ENCODE measurements around the gene ASB2. TPM values are rescaled to one million over a fixed set of nuclear protein-coding genes. Genes with fewer than 3 reads are reported as not detected.

Gene ASB2
- total RNA-seq, 1 experiment from 2014 or later: 1.8 TPM

DNA sequence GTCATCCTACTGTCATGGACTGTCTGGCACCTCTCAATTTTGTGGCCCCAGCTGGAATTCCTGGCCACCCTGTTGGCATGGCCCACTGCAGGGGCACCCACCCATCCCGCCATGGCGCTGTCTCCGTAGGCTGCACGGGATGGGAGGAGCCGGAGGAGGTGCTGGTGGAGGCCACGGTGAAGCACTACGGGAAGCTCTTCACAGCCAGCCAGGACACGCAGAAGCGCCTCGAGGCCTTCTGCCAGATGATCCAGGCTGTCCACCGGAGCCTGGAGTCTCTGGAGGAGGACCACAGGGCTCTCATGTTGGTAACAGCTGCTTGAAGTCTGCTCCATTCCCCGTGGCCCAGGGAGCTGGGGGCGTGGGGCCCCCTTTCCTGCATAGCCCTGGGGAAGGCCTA, 24.6 kb upstream of the ASB2 start:
- no peak for DNase-seq (ENCODE audit: low read depth)

GRCh38 chr14:94000267-94000666, 23.9 kb upstream of the ASB2 start:
- no peak for DNase-seq (ENCODE audit: low read depth)

GRCh38 chr14:93999573-93999972, 23.2 kb upstream of the ASB2 start:
- DNase-seq (ENCODE audit: low read depth): peak; percentile 36

DNA sequence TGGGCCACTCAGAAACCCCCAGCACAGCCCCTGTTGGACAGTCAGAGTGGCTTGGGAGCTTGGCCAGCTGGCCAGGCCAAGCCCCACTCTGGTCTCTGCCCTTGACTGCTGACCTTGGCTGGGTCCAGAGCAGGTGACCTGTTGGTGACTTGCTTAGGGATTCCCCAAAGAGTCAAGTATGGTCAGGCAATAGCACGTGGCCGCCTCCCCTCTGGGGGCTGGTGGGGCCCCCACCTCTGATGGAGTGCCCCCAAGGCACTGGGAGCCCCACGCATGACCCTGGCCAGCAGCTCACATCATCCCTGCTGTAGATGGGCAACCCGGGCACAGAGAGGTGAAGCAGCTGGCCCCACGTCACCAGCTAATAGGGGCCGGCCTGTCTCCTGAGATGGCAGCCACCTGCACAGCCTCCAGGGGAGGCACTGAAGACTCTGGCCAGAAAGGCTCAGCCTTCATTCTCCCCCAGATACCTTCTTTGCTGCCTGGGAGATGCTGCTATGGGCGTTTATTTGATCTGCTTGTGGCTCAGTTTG, 22.6 kb upstream of the ASB2 start:
- DNase-seq (ENCODE audit: low read depth): no peak

- DNase-seq (ENCODE audit: low read depth): no peak
Observed at GRCh38 chr14:93997916-93998870, 21.8 kb upstream of the ASB2 start.

DNA sequence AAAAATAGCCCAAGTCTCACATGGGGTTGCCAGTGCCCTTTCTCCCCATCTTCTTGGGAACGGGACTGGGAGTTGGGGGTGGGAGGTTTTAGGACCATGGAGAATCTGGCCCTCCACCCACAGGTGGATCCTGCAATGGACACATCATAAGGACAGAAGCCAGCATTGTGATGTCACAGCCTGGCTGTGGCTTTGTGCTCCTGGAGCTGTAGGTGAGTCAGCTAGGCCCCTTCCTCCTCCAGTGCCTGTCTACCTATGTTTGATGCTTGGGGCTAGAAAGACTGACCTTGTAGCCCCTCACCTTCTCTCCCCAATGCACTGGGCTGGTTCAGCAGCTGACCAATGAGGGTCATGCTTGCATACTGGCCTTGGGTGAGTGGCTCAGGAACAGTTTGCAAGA, 20.7 kb upstream of the ASB2 start, which contains the start of gene CCDC197:
Gene CCDC197 (plus strand): TSS at position 220 of the 400 bp plus-strand sequence. CDS start 831 bp downstream, outside the sequence.
- DNase-seq (ENCODE audit: low read depth): peak; percentile 58

DNA sequence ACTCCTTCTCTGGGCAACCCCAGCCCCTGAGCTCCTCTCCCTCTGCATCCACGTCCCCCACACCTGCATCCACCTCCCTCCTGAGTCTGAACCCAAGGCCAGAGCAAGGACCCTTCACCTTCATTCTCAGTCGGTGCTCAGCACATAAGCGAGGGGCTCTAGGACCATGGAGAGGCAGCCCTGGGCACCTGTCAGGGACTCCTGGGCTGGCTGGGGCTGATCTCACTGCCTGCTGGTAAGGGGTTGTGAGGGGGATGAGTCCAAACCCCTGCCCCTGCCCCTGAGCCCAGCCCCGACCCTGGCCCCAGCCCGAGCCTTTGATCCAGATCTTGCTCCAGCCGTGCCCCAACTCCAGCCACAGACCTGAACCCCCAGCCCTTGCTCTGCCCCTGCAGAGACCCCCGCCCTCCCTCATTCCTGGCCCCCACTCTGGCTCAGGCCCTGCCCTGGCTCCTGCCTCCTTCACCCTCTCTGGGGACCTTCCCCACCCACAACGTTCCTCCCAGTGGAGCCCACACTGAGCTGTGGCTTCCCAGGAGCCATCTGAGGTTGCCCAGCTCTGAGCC, 19.8 kb upstream of the ASB2 start:
- no peak for DNase-seq (ENCODE audit: low read depth)

DNA sequence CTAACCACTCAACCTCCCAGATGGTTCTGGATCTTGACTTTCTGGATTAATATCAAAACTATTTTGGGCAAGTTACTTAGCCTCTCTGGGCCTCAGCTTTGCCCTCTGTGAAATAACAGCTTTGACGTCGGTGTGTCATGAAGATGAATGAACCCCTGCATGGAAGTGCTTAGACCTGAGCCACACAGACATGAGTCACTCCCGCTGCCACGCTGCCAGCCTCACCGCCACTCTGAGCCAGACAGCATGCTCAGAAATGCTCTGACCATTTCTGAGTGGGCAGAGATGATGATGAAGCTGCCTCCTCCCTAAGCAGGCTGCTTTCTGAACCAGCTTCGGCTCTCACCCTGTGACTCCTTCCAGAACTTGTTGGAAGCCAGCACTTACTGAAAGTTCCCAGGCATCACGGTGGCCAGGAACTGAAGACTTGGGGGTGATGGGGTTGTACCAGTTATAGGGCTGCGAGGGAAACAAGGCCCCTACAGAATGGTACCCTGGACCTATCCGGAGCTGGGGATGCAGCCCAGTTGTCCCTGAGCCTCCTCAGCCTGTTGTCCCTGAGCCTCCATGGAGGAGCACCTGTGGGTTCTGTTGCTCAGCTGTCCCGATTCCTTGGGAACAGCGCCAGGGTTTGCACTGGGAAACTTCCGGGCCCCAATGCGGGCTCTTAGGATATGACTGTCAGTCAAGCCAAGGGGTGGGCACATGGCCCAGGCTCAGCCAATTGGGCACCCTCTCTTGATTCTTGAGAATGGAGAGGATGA, 18.7 kb upstream of the ASB2 start:
- peak; percentile 98 for DNase-seq (ENCODE audit: low read depth)

DNA sequence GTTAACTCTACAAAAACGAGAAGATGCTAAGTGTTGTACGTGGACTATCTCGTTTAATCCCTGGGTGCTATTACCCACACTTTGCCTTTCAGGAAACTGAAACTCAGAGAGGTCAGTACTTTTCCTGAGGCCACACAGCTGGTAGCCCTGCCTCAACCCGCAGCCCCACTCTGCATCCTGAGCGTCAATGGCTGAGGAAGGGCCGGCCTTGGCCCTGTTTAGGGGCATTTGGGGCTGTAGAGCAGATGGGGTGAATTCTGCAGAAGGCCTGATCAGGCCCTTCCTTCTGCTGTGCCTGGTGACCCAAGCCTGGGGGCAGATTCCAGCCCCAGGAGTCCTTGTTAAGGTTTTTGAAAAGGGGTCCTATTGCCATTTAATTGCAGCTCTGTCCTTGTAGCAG, 17.0 kb upstream of the ASB2 start:
- DNase-seq (ENCODE audit: low read depth): no peak

DNA sequence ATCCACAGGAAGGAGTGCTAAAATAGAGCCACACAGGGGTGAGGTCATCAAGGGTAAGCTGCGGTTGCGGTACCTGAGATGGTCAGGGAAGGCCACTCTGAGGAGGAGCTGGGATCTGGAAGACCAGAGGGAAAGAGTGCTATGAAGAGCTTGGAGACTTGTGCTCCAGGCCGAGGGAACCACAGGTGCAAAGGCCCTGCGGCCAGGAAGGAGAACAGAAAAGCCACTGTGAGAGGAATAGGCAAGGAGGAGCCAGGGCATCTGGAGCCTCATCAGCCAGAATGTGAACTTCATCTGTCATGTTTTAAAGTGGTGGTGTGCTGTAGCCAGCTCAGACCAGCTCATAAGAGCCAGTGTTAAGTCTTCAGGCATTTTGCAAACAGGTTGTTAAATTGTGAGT, 15.3 kb upstream of the ASB2 start:
- DNase-seq (ENCODE audit: low read depth): no peak

DNA sequence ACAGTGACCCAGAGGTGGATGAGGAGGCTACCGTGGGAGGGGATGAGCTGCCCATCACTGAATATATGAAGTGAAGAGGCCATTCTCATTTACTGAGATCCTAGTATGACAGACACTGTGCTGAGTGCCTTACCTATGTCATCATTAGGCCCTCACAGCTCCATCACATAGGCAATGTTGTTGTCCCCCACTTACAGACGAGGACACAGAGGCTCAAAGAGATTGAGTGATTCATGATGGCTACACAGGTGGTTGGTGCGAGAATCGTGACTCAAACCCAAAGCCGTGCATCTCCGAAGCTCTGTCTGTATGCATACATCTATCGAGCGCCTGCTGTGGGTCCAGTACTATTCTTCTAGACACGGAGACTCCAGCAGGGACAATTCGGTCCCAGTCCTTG, 14.8 kb upstream of the ASB2 start:
- DNase-seq (ENCODE audit: low read depth): no peak

DNA sequence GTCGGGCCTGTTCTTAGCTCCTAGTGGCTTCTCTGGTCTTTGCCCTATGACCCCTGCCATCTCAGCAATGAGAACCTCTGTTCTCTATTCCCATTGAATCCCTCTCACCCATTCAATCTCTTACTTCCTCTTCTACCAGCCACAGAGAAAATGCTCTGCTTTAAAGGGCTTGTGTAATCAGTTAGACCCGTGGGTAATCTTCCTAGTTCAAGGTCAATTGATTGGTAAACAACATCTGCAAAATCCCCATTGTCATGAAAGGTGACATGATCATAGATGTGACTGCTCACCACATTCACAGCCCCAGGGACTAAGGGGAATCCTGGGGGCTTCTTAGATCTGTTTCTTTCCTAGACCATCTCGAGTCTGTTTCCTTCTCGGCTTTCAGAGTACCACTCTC, 13.6 kb upstream of the ASB2 start:
- DNase-seq (ENCODE audit: low read depth): no peak

GRCh38 chr14:93987815-93988476, 11.6 kb upstream of the ASB2 start:
- DNase-seq (ENCODE audit: low read depth): no peak

GRCh38 chr14:93987376-93987775, 11.0 kb upstream of the ASB2 start:
- DNase-seq (ENCODE audit: low read depth): no peak

- no peak for DNase-seq (ENCODE audit: low read depth)
Observed at GRCh38 chr14:93986955-93987354, 10.6 kb upstream of the ASB2 start.

- peak; percentile 84 for DNase-seq (ENCODE audit: low read depth)
Observed at GRCh38 chr14:93984987-93985410, 8.6 kb upstream of the ASB2 start.

GRCh38 chr14:93984070-93984469, 7.7 kb upstream of the ASB2 start:
- DNase-seq (ENCODE audit: low read depth): peak; percentile 82

GRCh38 chr14:93982230-93983007, 6.0 kb upstream of the ASB2 start:
- no peak for DNase-seq (ENCODE audit: low read depth)

DNA sequence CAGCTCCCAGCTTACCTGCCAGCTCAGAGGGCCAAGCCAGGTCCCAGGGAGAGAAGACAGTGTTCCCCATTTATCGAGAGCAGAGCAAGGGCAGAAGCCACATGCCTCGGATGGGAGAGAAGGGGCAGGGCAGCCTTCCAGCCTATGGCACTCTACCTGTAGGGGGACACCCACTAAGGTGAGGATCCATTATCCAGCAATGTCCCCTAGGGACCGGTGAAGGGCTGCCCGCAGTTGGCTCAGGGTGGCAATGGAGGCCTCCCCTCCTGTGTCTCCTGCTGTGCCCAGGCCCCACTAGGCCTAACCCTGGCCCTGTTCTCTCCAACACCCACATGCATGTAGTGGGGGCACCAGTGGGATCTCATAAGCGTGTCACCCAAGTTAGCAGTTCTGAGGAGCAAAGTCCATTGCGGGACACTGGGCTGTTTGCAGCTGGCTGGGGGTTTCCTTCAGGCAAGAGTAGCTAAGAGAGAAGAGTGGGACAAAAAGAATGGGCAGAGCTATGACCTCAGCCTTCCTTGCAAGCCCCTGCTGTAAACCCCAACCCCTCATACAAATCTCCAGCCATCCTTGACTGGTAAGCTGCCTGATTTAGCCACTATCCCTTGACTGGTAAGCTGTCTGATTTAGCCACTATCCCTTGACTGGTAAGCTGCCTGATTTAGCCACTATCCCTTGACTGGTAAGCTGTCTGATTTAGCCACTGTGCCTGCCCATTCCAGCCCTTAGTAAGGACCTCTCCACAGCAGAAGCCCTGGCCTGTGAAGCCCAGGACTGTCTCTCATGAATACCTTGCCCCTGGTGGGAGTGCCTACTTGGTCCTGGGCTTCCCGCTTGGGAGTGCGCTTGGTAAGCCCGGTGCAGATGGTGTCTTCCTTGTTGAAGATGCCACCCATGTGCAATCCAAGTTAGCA, 5.2 kb upstream of the ASB2 start:
- DNase-seq (ENCODE audit: low read depth): no peak
